ENCODE measurements around the gene ARHGEF28.

ARHGEF28 gene

GRCh38 chr5:73759771-73760170 lies 133.8 kb downstream of the ARHGEF28 start:
- no peak overlapping the region for H3K4me3 ChIP-seq (ENCODE audit: low read depth in 1 of 2, low read length in 2 of 2)
- no peaks in the 10 kb centered on the region for H3K9me3 ChIP-seq (ENCODE audit: insufficient read depth, low read length, severe bottlenecking)
- no peaks in the 10 kb centered on the region for H3K79me2 ChIP-seq (ENCODE audit: insufficient read depth, low read length)
- ATAC-seq (ENCODE audit: insufficient read depth, low read depth) (no peak), DNase-seq (no peak)
- H3K4me2 ChIP-seq (ENCODE audit: insufficient read depth, low read length), result no peak overlapping the region
- H3K27ac ChIP-seq (ENCODE audit: low read length), result no peak overlapping the region
- no peaks in the 10 kb centered on the region for H3K4me1 ChIP-seq (ENCODE audit: insufficient read depth, low read length)
- H3K27me3 ChIP-seq (ENCODE audit: insufficient read depth, low read length, poor library complexity), result no peaks in the 10 kb centered on the region
- TF ChIP-seq EZH2 (IDR thresholded peaks at IDR 0.05; ENCODE audit: borderline replicate concordance, low read depth, low read length, severe bottlenecking) (no peak), CTCF (IDR thresholded peaks at IDR 0.05; ENCODE audit: borderline replicate concordance, extremely low read depth, low read length, poor library complexity, severe bottlenecking) (no peak)
- no peak overlapping the region for H3K9ac ChIP-seq (ENCODE audit: low read depth, low read length)
- H2AFZ ChIP-seq (ENCODE audit: low read depth, low read length), result no peak overlapping the region
- H3K36me3 ChIP-seq (ENCODE audit: insufficient read depth, low read length), result no peaks in the 10 kb centered on the region
- no peaks in the 10 kb centered on the region for H4K20me1 ChIP-seq (ENCODE audit: insufficient read depth, low read length)

GRCh38 chr5:73763300-73764032 lies 137.5 kb downstream of the ARHGEF28 start:
- H3K27ac ChIP-seq (ENCODE audit: low read length), result no peak overlapping the region

GRCh38 chr5:73764586-73764985 lies 138.6 kb downstream of the ARHGEF28 start:
- Histone ChIP-seq H3K9me3 (ENCODE audit: insufficient read depth, low read length, severe bottlenecking) (peaks cover 3% of the 10 kb centered on the region), H3K27ac (ENCODE audit: low read length) (no peak overlapping the region), H3K27me3 (ENCODE audit: insufficient read depth, low read length, poor library complexity) (no peaks in the 10 kb centered on the region), H3K4me3 (ENCODE audit: low read depth in 1 of 2, low read length in 2 of 2) (no peak overlapping the region), H3K4me1 (ENCODE audit: insufficient read depth, low read length) (no peaks in the 10 kb centered on the region), H3K4me2 (ENCODE audit: insufficient read depth, low read length) (no peak overlapping the region), H3K9ac (ENCODE audit: low read depth, low read length) (no peak overlapping the region), H3K79me2 (ENCODE audit: insufficient read depth, low read length) (no peaks in the 10 kb centered on the region), H3K36me3 (ENCODE audit: insufficient read depth, low read length) (no peaks in the 10 kb centered on the region), H4K20me1 (ENCODE audit: insufficient read depth, low read length) (no peaks in the 10 kb centered on the region), H2AFZ (ENCODE audit: low read depth, low read length) (no peak overlapping the region)
- no peak for TF ChIP-seq EZH2 (IDR thresholded peaks at IDR 0.05; ENCODE audit: borderline replicate concordance, low read depth, low read length, severe bottlenecking)
- no peak for TF ChIP-seq CTCF (IDR thresholded peaks at IDR 0.05; ENCODE audit: borderline replicate concordance, extremely low read depth, low read length, poor library complexity, severe bottlenecking)
- DNase-seq (no peak), ATAC-seq (ENCODE audit: insufficient read depth, low read depth) (no peak)

More at GRCh38 chr5:73763300-73764032, 137.5 kb downstream of the ARHGEF28 start:
- no peak for DNase-seq
- Histone ChIP-seq H3K4me3 (ENCODE audit: low read depth in 1 of 2, low read length in 2 of 2) (no peak overlapping the region), H3K79me2 (ENCODE audit: insufficient read depth, low read length) (no peaks in the 10 kb centered on the region), H4K20me1 (ENCODE audit: insufficient read depth, low read length) (no peaks in the 10 kb centered on the region), H3K27me3 (ENCODE audit: insufficient read depth, low read length, poor library complexity) (no peaks in the 10 kb centered on the region), H3K4me1 (ENCODE audit: insufficient read depth, low read length) (no peaks in the 10 kb centered on the region), H3K36me3 (ENCODE audit: insufficient read depth, low read length) (no peaks in the 10 kb centered on the region), H3K4me2 (ENCODE audit: insufficient read depth, low read length) (no peak overlapping the region), H3K9ac (ENCODE audit: low read depth, low read length) (no peak overlapping the region), H3K9me3 (ENCODE audit: insufficient read depth, low read length, severe bottlenecking) (peaks cover 3% of the 10 kb centered on the region), H2AFZ (ENCODE audit: low read depth, low read length) (no peak overlapping the region)
- ATAC-seq (ENCODE audit: insufficient read depth, low read depth), result no peak
- TF ChIP-seq EZH2 (IDR thresholded peaks at IDR 0.05; ENCODE audit: borderline replicate concordance, low read depth, low read length, severe bottlenecking) (no peak), CTCF (IDR thresholded peaks at IDR 0.05; ENCODE audit: borderline replicate concordance, extremely low read depth, low read length, poor library complexity, severe bottlenecking) (no peak)

Data from DND-41 (cell line).